ENCODE measurements around the gene CDK9.

- TF ChIP-seq CTCF (IDR thresholded peaks at IDR 0.05): no peak
- no peak for TF ChIP-seq POLR2A (IDR thresholded peaks at IDR 0.05)
Measured at GRCh38 chr9:127776924-127777289, 8.9 kb upstream of the CDK9 start.

All from right lobe of liver (tissue), 4 donors.